ENCODE results near the gene TH.

DNA sequence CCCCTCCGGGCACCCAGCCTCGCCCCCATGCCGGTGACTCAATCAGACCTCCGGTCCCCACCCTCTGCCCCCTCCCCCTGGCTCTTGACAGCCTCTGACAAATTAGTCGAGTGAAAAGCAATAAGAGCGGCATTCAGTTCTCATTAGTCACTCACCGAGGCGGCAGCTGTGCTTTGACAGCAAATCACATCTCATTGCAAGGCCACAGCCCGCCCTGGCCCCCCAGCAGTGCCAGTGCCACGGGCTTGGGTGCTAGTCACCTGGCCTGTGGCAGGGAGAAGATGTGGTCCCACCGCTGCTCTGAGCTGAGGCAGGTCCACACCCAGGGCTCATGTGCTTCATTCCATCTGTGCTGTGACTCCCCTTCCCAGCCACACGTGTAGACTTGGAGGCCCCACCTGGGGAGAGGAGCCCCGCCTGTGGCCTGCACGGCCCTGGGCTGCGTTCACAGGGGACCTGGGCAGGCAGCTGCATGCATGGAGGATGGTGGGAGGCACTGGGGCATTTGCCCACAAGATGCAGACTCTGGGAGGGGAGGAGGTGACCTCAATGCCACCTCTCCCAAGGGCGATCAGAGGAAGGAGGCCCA lies 7.4 kb upstream of the TH start:
- TF ChIP-seq, protein P1, sequence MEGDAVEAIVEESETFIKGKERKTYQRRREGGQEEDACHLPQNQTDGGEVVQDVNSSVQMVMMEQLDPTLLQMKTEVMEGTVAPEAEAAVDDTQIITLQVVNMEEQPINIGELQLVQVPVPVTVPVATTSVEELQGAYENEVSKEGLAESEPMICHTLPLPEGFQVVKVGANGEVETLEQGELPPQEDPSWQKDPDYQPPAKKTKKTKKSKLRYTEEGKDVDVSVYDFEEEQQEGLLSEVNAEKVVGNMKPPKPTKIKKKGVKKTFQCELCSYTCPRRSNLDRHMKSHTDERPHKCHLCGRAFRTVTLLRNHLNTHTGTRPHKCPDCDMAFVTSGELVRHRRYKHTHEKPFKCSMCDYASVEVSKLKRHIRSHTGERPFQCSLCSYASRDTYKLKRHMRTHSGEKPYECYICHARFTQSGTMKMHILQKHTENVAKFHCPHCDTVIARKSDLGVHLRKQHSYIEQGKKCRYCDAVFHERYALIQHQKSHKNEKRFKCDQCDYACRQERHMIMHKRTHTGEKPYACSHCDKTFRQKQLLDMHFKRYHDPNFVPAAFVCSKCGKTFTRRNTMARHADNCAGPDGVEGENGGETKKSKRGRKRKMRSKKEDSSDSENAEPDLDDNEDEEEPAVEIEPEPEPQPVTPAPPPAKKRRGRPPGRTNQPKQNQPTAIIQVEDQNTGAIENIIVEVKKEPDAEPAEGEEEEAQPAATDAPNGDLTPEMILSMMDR (conservative IDR thresholded peaks at IDR 0.05; ENCODE audit: low read length) = no peak
- TF ChIP-seq EZH2phosphoT487 (IDR thresholded peaks at IDR 0.05; ENCODE audit: borderline replicate concordance, low read depth, low read length) = no peak

Measured in OCI-LY7 (cell line).